ENCODE results near the gene ARPC2.

DNA sequence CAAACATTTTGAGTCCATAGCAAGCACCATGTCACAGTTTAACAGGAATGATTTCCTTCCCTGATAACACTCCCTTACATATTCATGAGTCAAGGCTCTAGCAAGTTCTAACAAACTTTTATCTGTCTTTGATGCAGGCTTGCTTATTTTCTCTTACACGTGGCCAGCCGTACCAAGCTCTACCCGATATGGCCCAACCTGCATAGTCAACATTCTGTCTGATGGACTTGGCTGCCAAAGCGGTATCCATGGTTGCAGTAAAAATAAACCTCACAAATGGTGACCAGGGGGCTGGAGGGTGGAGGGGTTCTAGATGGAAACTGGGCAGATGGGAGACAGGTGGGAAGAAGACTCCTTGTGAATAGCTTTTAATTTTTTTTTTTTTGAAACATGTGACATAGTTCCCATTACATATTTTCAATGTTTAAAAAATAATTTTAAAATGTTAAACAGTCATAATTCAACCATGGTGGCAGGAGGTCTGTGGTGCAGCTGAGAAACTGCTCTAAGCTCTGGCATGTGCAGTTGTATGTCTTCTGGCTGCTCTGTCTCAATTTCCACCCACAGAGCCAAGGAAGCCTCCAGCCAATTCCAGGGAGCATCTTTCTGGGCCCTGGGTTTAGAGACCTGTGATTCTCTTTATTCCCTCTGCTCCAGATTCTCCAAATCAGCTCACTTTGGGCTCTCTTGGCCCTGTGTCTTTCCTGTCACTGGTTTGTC is 29.5 kb upstream of the ARPC2 start:
- TF ChIP-seq, protein P1, sequence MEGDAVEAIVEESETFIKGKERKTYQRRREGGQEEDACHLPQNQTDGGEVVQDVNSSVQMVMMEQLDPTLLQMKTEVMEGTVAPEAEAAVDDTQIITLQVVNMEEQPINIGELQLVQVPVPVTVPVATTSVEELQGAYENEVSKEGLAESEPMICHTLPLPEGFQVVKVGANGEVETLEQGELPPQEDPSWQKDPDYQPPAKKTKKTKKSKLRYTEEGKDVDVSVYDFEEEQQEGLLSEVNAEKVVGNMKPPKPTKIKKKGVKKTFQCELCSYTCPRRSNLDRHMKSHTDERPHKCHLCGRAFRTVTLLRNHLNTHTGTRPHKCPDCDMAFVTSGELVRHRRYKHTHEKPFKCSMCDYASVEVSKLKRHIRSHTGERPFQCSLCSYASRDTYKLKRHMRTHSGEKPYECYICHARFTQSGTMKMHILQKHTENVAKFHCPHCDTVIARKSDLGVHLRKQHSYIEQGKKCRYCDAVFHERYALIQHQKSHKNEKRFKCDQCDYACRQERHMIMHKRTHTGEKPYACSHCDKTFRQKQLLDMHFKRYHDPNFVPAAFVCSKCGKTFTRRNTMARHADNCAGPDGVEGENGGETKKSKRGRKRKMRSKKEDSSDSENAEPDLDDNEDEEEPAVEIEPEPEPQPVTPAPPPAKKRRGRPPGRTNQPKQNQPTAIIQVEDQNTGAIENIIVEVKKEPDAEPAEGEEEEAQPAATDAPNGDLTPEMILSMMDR (IDR thresholded peaks at IDR 0.05 in 4 of 5, conservative IDR thresholded peaks at IDR 0.05 in 1 of 5), result no peak
- no peak for TF ChIP-seq POLR2A (IDR thresholded peaks at IDR 0.05)

All from gastrocnemius medialis (tissue), 4 donors.